ENCODE measurements around the gene RCAN2.

Gene RCAN2

DNA sequence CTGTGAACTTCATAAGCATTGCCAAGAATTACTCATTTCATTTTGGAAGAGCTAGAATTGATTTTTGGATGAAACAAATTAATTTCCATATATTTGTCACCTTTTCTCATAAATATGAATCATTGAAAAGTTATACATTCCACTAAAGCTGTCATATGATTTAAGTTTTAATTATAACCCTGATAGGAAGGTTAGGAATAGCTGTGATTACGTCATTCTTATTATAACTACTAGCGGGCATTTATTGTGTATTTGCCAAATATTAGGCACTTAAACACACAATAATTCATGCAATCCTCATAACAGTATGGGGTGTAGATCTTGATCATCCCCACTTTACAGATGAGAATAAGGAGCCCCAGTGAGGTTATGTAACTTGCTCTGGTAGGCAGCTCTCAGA is 243.1 kb downstream of the RCAN2 start:
- DNase-seq: no peak

DNA sequence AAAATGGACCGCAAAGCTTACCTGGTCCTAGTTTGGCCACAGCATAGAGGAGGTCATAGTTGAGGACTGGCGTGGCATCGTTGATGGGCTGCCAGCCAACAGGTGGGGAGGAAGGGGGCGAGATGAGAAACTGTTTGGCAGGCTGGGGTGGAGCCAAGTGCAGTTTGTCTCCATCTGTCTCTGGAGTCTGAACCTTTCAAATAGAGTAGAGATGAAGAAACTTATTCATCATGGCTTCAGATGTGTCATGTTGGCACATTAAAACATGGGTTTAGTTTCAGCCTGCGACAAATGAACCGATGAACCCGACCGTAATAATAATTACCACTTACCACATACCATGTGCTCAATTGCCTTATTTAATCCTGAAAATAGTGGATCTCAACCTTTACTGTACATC is 244.5 kb downstream of the RCAN2 start:
- no peak for DNase-seq

DNA sequence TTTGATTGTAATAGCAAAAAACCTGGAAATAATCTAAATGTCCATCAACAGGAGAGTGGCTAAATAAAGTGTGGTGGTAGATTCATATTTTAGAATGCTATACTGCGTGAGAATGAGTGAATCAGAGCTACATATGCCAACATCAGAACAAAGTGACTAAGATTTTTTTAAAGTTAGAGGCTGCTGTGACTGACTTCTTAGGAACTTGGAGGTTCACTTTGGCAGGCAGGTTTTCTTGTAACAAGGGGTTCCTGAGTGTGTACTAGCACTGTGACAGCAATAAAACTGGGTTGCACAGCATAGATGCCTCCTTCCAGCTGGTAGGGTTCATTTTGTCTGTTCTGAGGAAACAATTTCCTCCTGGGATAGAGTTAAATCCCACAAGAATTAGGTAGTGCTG is 245.2 kb downstream of the RCAN2 start:
- no peak for DNase-seq

DNA sequence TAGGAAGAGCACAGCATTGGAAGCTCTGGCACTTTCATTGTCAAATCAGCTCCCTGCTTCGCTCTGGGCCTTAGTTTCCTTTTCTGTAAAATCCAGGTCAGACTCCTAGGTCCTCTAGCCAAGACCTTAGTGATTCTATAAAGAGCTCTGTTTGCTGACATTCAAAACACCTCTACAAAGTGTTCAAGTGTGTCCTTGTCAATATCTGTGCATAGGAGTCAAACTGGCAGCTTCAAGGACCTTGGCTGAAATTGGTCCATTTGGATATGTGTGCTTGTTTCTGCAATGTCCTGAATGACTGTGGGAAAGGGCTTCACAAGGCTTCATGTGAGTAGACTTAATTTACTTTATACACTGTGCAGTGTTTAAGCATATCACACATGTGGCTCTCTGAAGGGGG is 246.6 kb downstream of the RCAN2 start:
- DNase-seq: no peak

DNA sequence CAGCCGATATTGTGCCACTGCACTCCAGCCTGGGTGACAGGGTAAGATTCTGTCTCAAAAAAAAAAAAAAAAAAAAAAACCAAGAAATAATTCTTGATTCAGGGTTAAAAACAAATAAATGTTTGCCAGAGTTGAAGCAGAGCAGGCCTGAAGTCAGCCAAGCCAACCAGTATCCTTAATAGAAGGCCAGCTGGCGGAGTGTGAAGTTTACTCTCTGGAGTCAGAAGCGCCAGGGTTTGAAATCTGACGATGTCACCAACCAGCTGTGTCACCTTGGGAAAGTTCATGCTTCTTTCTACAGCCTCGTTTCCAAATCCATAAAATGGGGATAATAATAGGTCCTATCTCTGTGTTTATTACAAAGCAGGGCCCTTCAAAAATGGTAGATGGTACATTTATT is 247.5 kb downstream of the RCAN2 start:
- no peak for DNase-seq

DNA sequence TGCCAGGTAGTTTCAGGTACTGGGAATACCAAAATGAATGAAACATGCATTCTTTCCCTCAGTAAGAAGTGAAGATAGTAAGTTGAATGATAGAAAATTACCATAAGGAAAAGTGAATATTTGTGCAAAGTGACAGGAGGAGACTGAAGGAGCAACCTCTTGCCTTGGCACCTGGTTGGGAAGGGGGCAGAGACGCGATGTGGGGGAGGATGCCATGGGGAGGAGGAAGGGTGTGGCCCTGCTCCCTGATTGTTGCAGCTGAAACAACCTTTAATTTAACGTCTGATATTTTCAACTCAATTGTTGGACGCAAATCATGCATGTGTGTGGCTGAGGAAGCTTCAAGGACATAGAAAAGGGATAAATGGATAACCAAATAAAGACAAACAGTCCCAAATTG is 248.3 kb downstream of the RCAN2 start:
- DNase-seq: no peak

DNA sequence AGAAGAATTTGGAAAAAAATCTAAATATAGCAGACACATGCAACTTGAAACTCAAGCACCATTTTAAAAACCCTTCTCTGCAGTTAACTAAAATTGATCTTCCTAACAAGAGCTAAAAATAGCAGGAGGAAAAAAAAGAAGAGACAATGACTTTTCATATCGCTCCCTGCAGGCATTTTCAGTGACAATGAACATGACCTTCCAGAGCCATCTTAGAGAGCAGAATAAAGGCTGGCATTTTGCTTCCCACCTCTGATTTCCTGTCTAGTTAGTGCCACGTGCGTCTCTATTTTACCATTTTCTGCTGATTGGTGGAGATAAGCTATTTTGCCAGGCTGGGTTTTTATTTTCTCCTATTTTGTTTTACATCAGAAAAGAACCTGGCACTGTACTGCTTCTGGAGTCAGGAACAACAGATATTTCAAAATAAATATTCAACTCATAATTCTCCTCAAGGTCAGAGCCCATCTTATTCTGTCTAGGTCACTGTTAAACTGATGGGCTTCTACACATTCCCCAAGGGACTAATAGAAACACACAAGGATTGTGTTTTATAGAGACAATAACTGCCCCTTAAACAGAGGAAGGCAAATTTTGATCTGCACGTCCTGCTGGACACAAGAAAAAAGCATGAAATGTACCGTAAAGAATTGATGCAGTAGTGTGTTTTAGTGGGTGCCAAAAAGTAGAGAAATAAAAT is 250.2 kb downstream of the RCAN2 start:
- no peak for DNase-seq

DNA sequence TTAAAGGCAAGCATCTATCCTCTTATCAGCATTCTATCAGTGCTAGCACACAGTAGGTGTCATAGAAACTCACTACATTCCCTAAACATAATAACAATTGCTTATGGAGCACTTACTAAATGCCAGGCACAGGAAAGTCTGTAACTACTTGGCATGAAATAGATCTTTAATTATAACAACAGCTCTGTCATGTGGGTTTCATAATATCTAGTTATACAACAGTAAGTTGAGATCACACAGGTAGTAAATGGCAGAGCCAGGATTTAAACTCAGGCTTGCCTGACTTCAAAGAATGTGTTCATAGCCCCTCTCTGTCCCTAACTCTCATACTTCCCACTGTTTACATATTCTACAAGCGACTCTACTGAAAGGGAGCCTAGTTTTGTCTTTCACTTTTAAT is 254.5 kb downstream of the RCAN2 start:
- no peak for DNase-seq

DNA sequence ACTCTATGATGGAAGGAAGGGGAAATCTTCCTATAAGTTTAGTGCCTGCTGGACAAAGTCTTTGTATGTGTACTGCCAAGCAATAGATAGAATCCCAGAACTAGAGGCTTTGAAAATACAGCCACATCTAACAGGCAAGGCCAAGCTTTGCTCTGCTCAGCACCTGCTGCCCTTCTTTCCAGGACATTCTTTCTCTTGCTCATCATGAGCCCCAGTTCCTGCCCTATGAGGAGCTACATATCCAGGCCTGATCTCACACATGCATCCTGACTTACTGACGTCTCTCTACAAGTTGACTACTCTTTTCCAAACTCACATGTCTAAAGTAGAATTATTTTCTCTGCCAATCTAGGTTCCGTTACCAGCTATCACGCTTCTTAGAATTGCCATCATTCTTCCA is 256.0 kb downstream of the RCAN2 start:
- DNase-seq: no peak

DNA sequence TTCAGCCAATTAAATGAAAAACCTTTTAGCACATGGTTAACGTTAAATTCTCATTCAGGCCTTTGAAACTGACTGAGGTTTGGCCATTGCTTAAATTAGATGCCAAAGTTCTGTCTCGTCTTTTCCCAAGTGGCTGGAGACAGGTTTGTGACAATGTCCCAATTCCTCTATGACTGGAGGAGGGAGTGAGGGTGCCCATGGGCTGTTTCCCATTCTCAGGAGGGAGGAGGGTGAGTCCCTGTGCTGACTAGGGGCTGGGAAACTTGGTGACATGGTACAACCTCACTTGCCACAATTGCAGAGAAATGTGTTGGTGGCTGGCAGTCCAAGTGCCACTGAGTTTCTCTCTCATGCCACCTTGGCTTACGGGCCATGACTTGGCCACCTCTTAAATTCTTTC is 256.5 kb downstream of the RCAN2 start:
- DNase-seq: no peak

DNA sequence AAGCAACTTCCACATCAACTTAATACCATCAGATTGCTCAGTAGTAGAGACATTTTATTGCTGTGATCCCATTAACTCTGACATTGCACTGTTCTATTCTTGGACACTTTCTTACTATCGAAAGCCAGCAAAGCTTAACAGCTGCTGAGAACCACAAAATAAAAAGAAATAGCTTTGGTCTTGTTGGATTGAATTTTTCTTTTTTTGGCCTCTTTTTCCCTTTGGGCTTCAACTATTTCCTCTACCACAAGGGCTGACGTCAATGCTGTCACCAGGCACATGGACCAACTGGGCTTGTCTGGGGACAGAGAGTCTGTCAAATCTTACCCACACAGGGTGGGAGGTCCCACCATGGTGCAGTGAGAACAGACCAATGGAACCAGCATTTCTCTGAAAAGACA is 257.1 kb downstream of the RCAN2 start:
- no peak for DNase-seq

DNA sequence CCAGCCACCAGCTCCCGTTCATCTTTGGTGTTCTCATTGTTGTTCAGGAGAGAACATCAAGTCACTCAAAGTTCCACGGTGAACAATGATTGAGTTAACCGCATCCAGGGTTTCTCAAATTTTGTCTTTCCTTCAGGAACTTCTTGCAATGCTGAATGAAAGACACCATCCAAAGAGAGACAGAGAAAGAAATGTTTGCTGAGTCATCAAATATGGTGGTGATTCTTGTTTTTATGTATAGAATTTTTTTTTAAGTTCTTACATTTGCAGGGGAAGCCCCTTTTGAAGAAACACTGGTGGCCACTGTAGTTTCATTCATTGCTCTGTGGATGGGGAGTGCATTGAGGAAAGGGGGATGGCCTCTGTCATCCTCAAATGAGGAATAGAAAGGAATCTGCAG is 258.1 kb downstream of the RCAN2 start:
- no peak for DNase-seq

DNA sequence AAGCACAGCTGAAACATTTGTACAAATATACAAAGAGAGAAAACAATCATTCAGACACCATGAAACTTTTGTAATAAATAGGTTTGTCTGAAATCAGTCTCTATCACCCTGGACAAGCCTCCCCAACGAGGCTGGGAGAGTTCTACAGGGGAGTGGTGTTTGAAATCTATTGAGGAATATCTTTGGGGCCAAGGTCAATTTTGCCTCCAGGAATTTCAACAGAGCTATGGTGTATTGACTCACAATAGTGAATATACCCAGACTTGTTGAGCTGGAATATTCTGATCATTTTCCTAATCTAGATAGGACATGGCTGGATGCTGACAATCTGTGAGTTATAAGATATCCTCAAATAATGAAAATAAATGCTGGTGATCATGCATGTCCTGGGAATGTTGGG is 269.0 kb downstream of the RCAN2 start:
- DNase-seq: no peak

DNA sequence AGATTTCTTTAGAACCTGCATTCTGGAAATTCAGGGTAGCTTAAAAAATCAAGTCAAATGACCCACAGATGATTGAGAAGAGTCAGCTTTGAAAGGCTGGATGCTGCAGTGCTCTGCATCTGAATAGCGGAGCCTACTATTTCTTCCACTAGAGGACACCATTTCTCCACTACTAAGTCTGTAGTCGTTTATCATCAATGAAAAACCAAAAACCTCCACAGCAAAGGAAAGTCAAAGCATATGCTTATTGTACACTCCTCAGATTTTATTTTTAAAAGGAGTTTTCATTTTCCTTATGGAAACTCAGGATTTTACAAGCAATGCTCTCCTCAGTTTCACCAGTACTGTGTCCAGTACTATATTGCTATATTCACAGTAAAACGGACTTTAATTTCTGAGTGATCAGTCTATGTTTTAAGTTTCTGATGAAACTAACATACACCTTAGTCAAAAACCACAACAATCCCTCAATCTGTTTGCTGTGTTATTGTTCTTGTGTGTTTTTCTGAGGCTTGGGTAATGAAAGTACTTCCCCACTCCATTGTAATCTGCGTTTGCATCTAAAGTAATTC is 269.9 kb downstream of the RCAN2 start:
- DNase-seq: peak; percentile 40 to 51

DNA sequence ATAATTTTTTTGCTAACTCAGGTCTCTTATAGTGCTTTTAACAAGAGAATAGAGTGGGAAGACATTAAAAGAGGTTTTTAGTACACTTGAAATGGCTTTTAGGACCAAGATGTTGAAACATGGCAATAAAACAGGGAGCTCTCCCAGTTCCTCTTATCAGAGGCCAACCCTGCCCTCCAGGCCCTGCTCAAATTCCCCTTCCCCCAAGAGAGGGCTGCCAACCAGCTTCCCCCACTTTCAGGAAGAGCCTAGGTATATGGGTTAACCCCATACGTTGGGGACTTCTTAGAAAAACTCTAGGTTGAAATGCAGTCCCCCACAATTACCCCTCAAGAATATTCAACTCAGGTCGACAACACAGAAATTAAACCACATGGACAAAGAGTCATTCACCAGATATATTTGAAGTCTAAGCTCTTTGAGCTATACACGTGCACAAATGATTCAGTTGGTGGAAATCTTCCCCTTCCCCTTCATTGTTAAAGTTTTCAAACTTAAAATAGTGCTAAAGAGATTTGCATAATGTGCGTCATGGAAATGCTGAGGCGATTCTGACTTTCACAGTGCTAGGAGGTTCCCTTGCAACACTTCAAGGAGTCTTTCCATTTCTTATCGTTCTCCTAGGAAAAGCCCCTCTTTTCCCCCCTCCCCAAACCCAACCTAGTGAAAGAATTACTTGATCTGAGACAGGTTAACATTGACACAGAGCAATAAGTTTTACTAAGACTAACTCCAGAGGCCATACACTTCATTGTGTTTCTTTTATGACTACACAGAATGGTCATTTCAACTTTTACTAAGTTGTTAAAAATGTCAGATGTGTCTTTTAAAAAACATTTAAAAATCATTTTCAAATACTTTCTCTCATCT is 270.7 kb downstream of the RCAN2 start:
- DNase-seq: no peak

DNA sequence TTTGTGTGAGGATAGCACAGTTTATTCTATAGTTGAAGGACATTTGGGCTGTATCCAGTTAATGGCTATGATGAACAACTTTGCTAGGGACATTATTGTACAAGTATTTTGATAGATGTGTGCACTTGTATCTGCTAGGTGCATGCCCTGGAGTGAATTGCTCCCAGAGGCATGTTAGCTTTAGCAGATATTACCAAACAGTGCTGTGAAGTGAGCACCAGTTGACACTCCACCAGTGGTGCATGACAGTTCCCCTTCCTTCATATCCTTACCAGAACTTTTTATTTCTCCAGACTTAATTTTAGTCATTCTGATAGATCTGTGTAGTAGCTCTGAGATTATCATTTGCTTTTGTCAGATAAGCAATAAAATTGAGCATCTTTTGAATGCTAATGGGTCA is 271.6 kb downstream of the RCAN2 start:
- no peak for DNase-seq

DNA sequence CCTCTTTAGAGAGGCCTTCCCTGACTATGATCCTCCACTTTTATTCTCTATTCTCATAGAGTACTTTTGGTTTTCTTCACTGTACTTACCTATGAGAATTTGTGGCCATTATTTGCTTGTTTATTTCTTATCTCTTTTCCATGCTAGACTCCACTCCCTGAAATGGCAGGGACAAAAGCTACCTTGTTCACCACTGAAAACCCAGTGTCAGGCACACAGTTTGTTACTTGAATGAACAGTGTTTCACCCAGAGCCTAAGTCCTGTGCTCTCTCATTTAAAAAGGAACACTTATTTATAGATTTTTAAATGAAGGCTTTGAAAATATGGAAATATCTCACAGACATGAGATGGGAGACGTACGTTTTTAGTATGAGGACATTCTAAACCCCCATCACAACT is 272.8 kb downstream of the RCAN2 start:
- DNase-seq: no peak

DNA sequence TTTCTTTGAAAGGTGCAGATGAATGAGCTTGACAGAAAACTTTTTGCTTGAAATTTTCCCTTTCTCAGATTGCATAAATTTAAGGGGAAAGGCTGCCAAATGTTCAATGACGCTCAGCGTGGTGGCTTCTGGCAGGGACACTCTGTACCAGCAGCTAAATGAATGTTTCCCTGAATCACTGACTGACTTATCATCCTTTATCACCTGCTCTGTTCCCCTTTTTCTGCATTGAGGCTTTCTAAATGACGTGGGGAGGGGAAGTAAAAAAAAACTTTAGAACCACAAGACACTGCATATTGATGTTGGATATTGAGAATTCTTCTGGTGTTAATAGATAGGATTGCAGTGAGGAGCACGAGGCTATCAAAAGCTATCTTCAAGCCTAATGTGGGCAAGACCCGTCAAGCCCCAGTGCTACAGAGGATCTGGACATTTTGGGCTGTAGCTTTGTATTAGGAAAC is 273.5 kb downstream of the RCAN2 start:
- no peak for DNase-seq

DNA sequence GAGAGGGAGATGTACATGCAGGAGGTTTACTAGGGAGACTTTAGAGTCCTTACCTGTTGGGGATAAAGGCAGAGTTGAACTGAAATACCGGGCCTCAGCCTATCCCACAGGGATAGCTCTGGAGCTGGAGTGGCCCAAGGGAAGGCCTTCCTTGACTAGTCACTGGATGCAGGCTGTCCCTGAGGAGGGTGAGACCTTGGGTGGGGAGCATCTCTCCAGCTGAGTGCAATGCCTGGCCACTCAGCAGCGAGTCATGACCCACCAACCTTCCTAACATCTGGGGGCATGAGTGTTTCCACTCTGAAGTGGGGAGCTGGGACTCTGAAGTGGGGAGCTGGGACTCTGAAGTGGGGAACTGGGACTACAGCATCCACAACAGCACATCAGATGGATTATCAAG is 274.4 kb downstream of the RCAN2 start:
- DNase-seq: no peak

DNA sequence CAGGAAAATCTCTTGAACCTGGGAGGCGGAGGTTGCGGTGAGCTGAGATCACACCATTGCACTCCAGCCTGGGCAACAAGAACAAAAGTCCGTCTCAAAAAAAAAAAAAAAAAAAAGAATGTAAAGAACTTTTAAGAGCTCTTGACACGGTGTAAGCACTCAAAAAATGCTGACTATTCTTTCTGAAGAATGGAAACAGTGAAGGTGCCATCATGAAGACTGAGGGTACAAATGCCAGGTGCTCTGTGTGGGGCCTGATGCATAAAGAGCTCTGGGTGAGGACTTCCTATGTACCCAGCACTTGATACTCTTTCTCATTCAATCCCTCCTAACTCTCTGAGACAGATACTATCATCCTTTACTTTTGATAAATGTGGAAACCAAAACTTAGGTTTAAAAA is 275.5 kb downstream of the RCAN2 start:
- no peak for DNase-seq

DNA sequence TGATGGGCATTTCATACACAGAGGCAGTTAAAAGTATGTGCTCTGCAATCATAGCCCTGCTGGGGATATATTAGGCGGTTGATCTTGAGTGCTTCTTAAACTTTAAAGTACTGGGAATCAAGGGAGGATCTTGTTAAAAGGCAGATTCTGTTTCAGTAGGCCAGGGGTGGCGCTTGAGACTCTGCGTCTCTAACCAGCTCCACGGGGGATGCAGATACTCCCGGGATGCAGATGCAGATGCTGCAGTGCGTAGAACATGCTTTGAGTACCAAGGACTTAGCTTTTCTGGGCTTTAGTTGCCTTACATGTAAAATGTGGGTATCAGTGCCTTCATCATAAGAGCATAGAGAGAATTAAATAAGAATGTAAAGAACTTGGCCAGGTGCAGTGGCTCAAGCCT is 276.0 kb downstream of the RCAN2 start:
- DNase-seq: no peak

DNA sequence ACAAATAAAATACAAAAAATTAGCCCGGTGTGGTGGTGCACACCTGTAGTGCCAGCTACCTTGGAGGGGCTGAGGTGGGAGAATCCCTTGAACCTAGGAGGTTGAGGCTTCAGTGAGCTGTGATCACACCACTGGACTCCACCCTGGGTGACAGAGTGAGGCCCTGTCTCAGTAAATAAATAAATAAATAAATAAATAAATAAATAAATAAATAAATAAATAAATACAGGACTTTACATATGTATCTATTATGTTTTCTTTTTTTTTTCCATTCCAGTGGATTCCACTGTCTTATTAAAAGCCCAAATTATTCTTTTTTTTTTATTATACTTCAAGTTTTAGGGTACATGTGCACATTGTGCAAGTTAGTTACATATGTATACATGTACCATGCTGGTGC is 279.3 kb downstream of the RCAN2 start:
- DNase-seq: no peak

DNA sequence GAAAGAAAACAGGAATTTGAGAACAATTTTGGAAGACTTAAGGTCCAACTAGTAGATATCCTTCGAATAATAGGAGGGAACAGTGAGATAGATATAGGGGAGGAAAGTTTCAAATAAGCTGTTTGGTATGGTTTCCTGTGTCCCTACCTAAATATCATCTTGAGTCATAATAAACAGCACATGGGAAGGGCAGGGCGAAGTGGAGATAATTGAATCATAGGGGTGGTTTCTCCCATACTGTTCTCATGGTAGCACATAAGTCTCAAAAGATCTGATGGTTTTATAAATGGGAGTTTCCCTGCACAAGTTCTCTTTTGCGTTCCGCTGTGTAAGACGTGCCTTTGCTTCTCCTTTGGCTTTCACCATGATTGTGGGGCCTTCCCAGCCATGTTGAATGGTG is 281.0 kb downstream of the RCAN2 start:
- DNase-seq: no peak

DNA sequence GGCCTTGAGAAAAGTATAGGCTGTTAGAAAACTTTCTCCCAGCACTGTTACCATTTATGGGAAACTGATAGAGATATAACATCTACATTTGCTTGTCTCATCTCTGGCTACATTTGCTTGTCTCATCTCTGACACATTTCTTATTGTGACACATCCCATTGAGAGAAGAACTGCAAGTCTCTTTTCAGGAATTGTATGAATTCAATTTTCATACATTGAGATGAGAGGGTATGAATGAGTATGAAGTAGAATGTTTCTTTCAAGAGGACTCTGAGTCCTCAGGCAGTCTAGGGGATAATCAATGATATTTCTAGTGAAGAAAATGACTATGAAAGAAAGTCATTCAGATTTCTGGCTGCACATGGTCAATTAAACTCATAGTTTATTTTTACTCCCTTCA is 282.9 kb downstream of the RCAN2 start:
- DNase-seq: no peak

Data from NCI-H2081 (cell line).